Hepatocyte (in vitro differentiated cells): ENCODE results near the gene GNAI2. TPM values are rescaled to one million over a fixed set of nuclear protein-coding genes. Genes with fewer than 3 reads are reported as not detected.
"Not testable (repeated sequence)": the region's sequence is repeated elsewhere in the genome, so short reads cannot be mapped to it uniquely, and the experiment has no call there.

ENCODE experiments used
- DNase-seq: peaks from one replicate; pipeline ENCODE4 v3.0.0-alpha.2; 2016; ENCODE audit warnings: low spot score
- H2AFZ ChIP-seq: fragments of 200-600 bp; sonication (generic); 2 replicates; pipeline ENCODE4 v1.6.0; 2016; ENCODE audit warnings: antibody characterized with exemption, mild to moderate bottlenecking
- H3K27ac ChIP-seq: fragments of 200-600 bp; sonication (generic); 2 replicates; pipeline ENCODE4 v1.5.1; 2016; ENCODE audit warnings: mild to moderate bottlenecking
- H3K27me3 ChIP-seq: fragments of 200-600 bp; sonication (generic); 2 replicates; pipeline ENCODE4 v1.6.1; 2016
- H3K36me3 ChIP-seq: fragments of 200-600 bp; sonication (generic); replicated peaks from 2 replicates; pipeline ENCODE4 v1.5.1; 2016; ENCODE audit warnings: low read depth; ENCODE audit not compliant: insufficient read depth
- H3K4me1 ChIP-seq: fragments of 200-600 bp; sonication (generic); 2 replicates; pipeline ENCODE4 v1.5.1; 2016; ENCODE audit warnings: mild to moderate bottlenecking, moderate library complexity; ENCODE audit not compliant: insufficient read depth
- H3K4me2 ChIP-seq: fragments of 200-600 bp; sonication (generic); 2 replicates; pipeline ENCODE4 v1.6.0; 2016
- H3K4me3 ChIP-seq: fragments of 200-600 bp; sonication (generic); 2 replicates; pipeline ENCODE4 v1.5.1; 2016; ENCODE audit warnings: mild to moderate bottlenecking
- H3K79me2 ChIP-seq: fragments of 200-600 bp; sonication (generic); 2 replicates; pipeline ENCODE4 v1.6.0; 2017; ENCODE audit warnings: mild to moderate bottlenecking
- H3K9me2 ChIP-seq: fragments of 200-600 bp; sonication (generic); replicated peaks from 2 replicates; pipeline ENCODE4 v1.6.0; 2017; ENCODE audit warnings: mild to moderate bottlenecking; ENCODE audit not compliant: insufficient read depth
- H3K9me3 ChIP-seq: fragments of 200-600 bp; sonication (generic); 2 replicates; pipeline ENCODE4 v1.5.1; 2016; ENCODE audit warnings: low read depth, mild to moderate bottlenecking
- H4K20me1 ChIP-seq: fragments of 200-600 bp; sonication (generic); 2 replicates; pipeline ENCODE4 v1.6.0; 2016; ENCODE audit warnings: mild to moderate bottlenecking; ENCODE audit not compliant: insufficient read depth, poor library complexity, severe bottlenecking
- CTCF ChIP-seq: fragments of 200-600 bp; sonication (generic); IDR thresholded peaks from 2 replicates; pipeline ENCODE4 v1.5.1; 2016; ENCODE audit warnings: antibody characterized with exemption, mild to moderate bottlenecking; ENCODE audit not compliant: poor library complexity
- EZH2 ChIP-seq: fragments of 200-600 bp; sonication (generic); IDR thresholded peaks from 2 replicates; pipeline ENCODE4 v1.6.1; 2016; ENCODE audit warnings: antibody characterized with exemption, mild to moderate bottlenecking, borderline replicate concordance
- EZH2phosphoT487 ChIP-seq: fragments of 200-600 bp; sonication (generic); IDR thresholded peaks from one replicate; pipeline ENCODE4 v1.6.1; 2018; ENCODE audit warnings: antibody characterized with exemption, mild to moderate bottlenecking, low read depth, moderate library complexity; ENCODE audit not compliant: unreplicated experiment, severe bottlenecking
- WGBS: methylation state at CpG from one replicate; pipeline ENCODE4 v1.1.6; 2016; ENCODE audit warnings: low lambda C conversion rate; ENCODE audit errors: missing lambda C conversion rate; 5-methylcytosine and 5-hydroxymethylcytosine counted together
- polyA plus RNA-seq: library from polyadenylated mRNA; unstranded; fragments of >200 nt; fragmentation: Nextera tagmentation; extraction: Ambion mirVana; gene quantifications from 2 replicates; pipeline ENCODE4 v1.2.1, GENCODE V29; 2016
- total RNA-seq: library from RNA; depleted of rRNA; stranded (reverse); fragments of >200 nt; gene quantifications from 2 replicates; pipeline ENCODE4 v1.2.3, GENCODE V29; 2014

Gene GNAI2
- total and polyA plus RNA-seq, 2 experiments from 2014 or later, result 103 to 233 TPM

GRCh38 chr3:50269460-50269859 is 33.5 kb downstream of the GNAI2 start:
- Histone ChIP-seq H4K20me1 (no peaks in the 10 kb centered on the region), H3K36me3 (no peaks in the 10 kb centered on the region), H2AFZ (no peak overlapping the region), H3K27me3 (peaks cover 2% of the 10 kb centered on the region), H3K4me3 (no peak overlapping the region), H3K79me2 (peaks cover 21% of the 10 kb centered on the region), H3K27ac (peak overlapping the region; percentile 91), H3K4me2 (peak overlapping the region; percentile 89), H3K9me3 (no peaks in the 10 kb centered on the region), H3K4me1 (peaks cover 78% of the 10 kb centered on the region), H3K9me2 (no peaks in the 10 kb centered on the region)
- no peak for DNase-seq
- no peak for TF ChIP-seq EZH2
- TF ChIP-seq EZH2phosphoT487, result no peak
- TF ChIP-seq CTCF, result no peak
- 52% methylated on average over 4 of the region's 4 CpGs for WGBS

- H3K9me2 ChIP-seq, result no peaks in the 10 kb centered on the region
- TF ChIP-seq EZH2 (no peak), CTCF (no peak), EZH2phosphoT487 (no peak)
- H2AFZ ChIP-seq, result no peak overlapping the region
- peak; percentile 51 for DNase-seq
- H3K79me2 ChIP-seq, result peaks cover 21% of the 10 kb centered on the region
- H4K20me1 ChIP-seq, result no peaks in the 10 kb centered on the region
- H3K9me3 ChIP-seq, result no peaks in the 10 kb centered on the region
- H3K4me2 ChIP-seq, result peak overlapping the region; percentile 89
- H3K4me1 ChIP-seq, result peaks cover 76% of the 10 kb centered on the region
- H3K36me3 ChIP-seq, result no peaks in the 10 kb centered on the region
- 91% methylated on average over 8 of the region's 8 CpGs for WGBS
- peak overlapping the region; percentile 91 for H3K27ac ChIP-seq
- H3K27me3 ChIP-seq, result peaks cover 7% of the 10 kb centered on the region
- no peak overlapping the region for H3K4me3 ChIP-seq
Observed at GRCh38 chr3:50269977-50270413, 34.0 kb downstream of the GNAI2 start.

GRCh38 chr3:50270422-50271224 is 34.6 kb downstream of the GNAI2 start:
- H2AFZ ChIP-seq, result no peak overlapping the region
- peaks cover 10% of the 10 kb centered on the region for H3K27me3 ChIP-seq
- no peaks in the 10 kb centered on the region for H4K20me1 ChIP-seq
- H3K4me1 ChIP-seq, result peaks cover 70% of the 10 kb centered on the region
- no peak for DNase-seq
- 95% methylated on average over 16 of the region's 19 CpGs for WGBS
- peak overlapping the region; percentile 89 for H3K4me2 ChIP-seq
- no peaks in the 10 kb centered on the region for H3K9me2 ChIP-seq
- no peak for TF ChIP-seq EZH2phosphoT487
- peak overlapping the region; percentile 91 for H3K27ac ChIP-seq
- H3K79me2 ChIP-seq, result peaks cover 21% of the 10 kb centered on the region
- H3K36me3 ChIP-seq, result no peaks in the 10 kb centered on the region
- no peak overlapping the region for H3K4me3 ChIP-seq
- no peaks in the 10 kb centered on the region for H3K9me3 ChIP-seq

- Histone ChIP-seq H3K79me2 (peaks cover 21% of the 10 kb centered on the region), H3K27ac (peak overlapping the region; percentile 91), H2AFZ (no peak overlapping the region), H3K27me3 (peaks cover 10% of the 10 kb centered on the region), H3K9me3 (no peaks in the 10 kb centered on the region), H3K36me3 (no peaks in the 10 kb centered on the region), H4K20me1 (no peaks in the 10 kb centered on the region), H3K4me2 (peak overlapping the region; percentile 89), H3K4me3 (no peak overlapping the region), H3K4me1 (peaks cover 62% of the 10 kb centered on the region), H3K9me2 (no peaks in the 10 kb centered on the region)
- DNase-seq, result peak; percentile 48
- WGBS, result 62% methylated on average over 10 of the region's 10 CpGs
- TF ChIP-seq EZH2phosphoT487 (no peak), EZH2 (no peak), CTCF (no peak)
Observed at GRCh38 chr3:50271314-50271936, 35.4 kb downstream of the GNAI2 start.

GRCh38 chr3:50272538-50272910 is 36.5 kb downstream of the GNAI2 start:
- not testable (repeated sequence) for H3K9me2 ChIP-seq, H2AFZ ChIP-seq, DNase-seq, H4K20me1 ChIP-seq, H3K4me3 ChIP-seq, H3K36me3 ChIP-seq, H3K9me3 ChIP-seq
- 89% methylated on average over 10 of the region's 10 CpGs for WGBS
- H3K27me3 ChIP-seq, result peaks cover 10% of the 10 kb centered on the region
- peaks cover 21% of the 10 kb centered on the region for H3K79me2 ChIP-seq
- H3K27ac ChIP-seq, result peak overlapping the region; percentile 91
- peak overlapping the region; percentile 69 for H3K4me2 ChIP-seq
- peaks cover 51% of the 10 kb centered on the region for H3K4me1 ChIP-seq
